GM18951 (cell line): ENCODE data around the gene KIF23.

Source experiments
- POLR2A ChIP-seq: IDR thresholded peaks from 4 replicates; pipeline ENCODE4 v1.6.1; 2011; ENCODE audit warnings: mild to moderate bottlenecking; ENCODE audit not compliant: insufficient read length, insufficient read depth; ENCODE audit errors: extremely low read depth
- in situ Hi-C: fragments of 300-500 bp; cut with MboI; formaldehyde crosslinking; loops from one replicate; pipeline ENCODE4 v1.12.0; 2022; ENCODE audit warnings: low sequenced_read_pairs, mixed read lengths, inconsistent platforms; ENCODE audit not compliant: unreplicated experiment

Gene KIF23

GRCh38 chr15:69452692-69453521 is 38.8 kb downstream of the KIF23 start, which contains the start of gene RPLP1:
Gene RPLP1 (plus strand): TSS chr15:69452818. CDS start chr15:69452949, 131 bp downstream.
- in situ Hi-C loops = no loop called here
- peak; percentile 100 for TF ChIP-seq POLR2A

- TF ChIP-seq POLR2A = no peak
- in situ Hi-C loops = no loop called here
Measured at GRCh38 chr15:69454953-69455352, 40.8 kb downstream of the KIF23 start.

GRCh38 chr15:69456208-69457166 is 42.3 kb downstream of the KIF23 start:
- in situ Hi-C loops = no loop called here
- TF ChIP-seq POLR2A = peak; percentile 26

- no peak for TF ChIP-seq POLR2A
- in situ Hi-C loops = no loop called here
Measured at GRCh38 chr15:69457304-69458280, 43.4 kb downstream of the KIF23 start.

GRCh38 chr15:69459066-69459465 is 44.9 kb downstream of the KIF23 start:
- no peak for TF ChIP-seq POLR2A
- in situ Hi-C loops = no loop called here

DNA sequence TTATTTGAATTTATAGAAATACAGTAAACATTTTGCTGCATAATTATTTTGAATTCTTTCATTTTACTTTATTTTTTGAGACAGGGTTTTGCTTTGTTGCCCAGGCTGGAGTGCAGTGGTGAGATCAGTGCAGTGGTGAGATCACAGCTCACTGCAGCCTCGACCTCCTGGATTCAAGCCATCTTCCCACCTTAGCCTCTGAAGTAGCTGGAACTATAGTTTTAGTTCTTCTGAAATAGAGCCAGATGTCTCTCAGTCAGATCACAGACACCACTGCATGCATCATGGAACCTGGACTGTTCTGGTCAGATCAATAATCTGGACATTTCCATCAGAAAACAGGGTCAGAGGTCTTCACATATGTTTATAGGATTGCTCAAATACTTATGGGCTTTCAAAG is 46.3 kb downstream of the KIF23 start:
- no peak for TF ChIP-seq POLR2A
- in situ Hi-C loops = no loop called here

GRCh38 chr15:69462030-69462492 is 47.9 kb downstream of the KIF23 start:
- TF ChIP-seq POLR2A = no peak
- in situ Hi-C loops = no loop called here

DNA sequence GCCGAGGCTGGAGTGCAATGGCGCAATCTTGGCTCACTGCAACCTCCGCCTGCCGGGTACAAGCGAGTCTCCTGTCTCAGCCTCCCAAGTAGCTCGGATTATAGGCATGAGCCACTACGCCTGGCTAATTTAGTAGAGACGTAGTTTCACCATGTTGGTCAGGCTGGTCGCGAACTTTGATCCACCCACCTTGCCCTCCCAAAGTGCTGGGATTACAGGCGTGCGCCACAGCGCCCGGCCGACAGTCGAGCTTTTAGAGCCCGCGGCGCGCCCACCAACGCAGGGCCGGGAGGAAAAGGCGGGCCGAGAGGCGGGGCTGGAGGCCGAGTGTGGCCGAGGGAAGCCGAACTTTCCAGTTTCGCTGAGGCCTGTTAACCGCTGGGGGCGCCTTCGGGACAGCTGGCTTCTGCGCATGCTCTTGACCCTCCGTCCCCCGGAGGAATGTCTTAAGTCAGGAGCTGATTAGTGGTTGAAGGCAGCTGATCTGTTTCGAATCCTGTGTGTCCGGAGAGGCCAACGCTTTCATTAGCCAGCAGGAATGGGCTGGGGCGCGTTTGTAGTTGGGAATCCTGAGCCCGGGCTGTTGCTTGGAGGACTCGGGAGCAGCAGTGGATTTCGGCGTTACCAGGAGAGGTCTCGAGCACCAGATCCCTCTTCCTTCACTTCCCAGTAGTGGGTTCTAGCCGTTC is 48.5 kb downstream of the KIF23 start:
- TF ChIP-seq POLR2A = peak; percentile 64
- in situ Hi-C loops = no loop called here

DNA sequence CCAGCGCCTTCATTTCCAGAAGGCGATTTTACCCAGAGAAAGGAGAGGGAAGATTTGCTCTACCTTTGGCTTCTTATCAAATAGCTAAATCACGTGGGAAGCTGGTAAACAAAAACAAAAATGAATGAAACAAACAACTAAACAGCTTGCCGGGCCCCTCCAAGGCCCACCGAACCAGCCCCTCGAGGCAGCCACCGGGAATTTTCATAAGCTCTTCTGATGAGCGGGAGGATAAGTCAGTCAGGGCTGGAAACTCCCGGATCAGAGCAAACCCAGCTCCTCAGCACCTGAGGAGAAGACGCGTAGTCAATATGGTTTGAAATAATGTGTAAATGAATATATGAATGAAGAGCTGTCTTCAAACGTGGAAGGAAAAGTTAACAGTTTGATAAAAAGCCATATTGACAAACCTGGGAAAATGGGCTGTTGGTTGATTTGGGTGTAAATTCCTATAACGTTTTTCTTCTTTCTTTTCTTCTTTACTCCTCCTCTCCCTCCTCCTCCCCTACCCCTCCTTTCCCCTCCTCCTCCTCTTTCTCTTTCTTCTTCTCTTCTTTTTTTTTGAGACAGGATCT is 49.1 kb downstream of the KIF23 start:
- in situ Hi-C loops = no loop called here
- TF ChIP-seq POLR2A = no peak

GRCh38 chr15:69465253-69465652 is 51.1 kb downstream of the KIF23 start:
- TF ChIP-seq POLR2A = no peak
- in situ Hi-C loops = no loop called here

GRCh38 chr15:69466733-69467132 is 52.6 kb downstream of the KIF23 start:
- no peak for TF ChIP-seq POLR2A
- in situ Hi-C loops = no loop called here
